Activated T-cell treated with anti-CD3 and anti-CD28 coated beads for 24 hours (primary cell): ENCODE results near the gene ADGRG1.

Source experiments
- DNase-seq: peaks from one replicate; pipeline ENCODE4 v3.0.0-alpha.2; 2020; ENCODE audit warnings: low read depth

ADGRG1 gene

DNA sequence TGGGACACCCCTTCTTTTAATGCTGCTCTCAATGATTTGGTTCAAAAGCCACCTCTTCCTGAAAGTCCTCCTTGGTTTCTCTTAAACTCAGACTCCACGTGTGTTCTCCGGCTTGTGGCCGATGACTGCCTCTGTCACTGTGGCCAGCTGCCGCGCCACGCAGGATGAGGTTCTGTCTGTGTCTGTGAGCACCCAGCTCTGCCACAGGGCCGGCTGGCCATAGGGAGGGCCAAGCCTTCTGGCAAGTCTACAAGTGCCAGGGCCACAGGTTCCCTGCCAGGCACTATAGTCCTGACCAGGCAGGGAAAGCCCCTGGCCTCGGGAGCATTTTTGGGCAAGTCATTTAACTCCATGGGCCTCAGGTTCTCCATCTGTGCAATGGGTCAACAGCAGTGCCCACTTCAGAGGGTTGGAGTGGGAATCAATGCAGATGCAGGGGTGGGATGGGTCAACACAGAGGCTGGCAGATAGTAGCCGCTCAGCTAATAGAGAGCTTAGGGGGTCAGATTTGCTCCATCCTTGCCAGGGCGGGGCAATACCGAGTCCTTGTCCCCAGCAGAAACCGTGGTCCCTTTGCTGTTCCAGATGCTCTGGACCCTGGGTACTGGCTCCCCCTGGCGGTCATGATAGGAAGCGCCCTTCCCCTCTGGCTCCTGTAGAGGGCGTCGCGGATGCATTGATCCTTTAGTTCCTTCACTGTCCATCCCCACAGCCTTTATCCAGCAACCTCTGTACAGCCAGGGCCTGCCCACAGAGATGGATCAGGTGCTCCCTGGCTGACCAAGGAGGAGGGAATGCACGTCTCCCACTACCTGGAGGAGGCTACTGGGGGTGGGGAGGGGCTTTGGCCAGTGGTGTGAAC, 20.4 kb downstream of the ADGRG1 start:
- DNase-seq, result peak; percentile 80

DNA sequence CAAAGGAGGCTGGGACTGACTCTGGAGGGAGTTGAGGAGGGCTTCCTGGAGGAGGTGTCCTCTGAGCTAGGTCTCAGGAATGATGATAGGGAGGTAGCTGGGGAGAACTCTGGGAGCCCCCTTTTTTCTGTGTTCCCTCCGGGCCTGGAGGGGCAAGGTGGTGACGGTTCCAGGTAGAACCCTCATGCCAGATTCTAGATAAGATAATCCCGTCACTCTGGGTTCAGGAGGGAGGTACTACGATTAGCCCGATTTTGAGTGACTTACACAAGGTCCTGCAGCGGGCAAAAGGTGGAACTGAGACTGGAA, 21.0 kb downstream of the ADGRG1 start:
- DNase-seq, result no peak

DNA sequence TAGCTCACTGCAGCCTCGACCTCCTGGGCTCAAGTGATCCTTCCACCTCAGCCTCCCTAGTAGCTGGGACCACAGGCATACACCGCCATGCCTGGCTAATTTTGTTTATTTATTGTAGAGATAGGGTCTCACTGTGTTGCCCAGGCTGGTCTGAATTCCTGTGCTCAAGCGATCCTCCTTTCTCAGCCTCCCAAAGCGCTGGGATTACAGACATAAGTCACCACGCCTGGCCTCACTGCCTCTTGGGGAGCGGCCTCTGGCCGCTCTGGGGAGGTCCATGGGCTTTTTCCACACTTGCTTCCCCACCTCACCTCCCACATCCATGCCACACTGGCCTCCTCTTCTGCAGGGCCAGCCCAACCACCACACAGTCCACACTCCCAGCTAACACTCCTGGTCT, 21.4 kb downstream of the ADGRG1 start:
- DNase-seq, result no peak

DNA sequence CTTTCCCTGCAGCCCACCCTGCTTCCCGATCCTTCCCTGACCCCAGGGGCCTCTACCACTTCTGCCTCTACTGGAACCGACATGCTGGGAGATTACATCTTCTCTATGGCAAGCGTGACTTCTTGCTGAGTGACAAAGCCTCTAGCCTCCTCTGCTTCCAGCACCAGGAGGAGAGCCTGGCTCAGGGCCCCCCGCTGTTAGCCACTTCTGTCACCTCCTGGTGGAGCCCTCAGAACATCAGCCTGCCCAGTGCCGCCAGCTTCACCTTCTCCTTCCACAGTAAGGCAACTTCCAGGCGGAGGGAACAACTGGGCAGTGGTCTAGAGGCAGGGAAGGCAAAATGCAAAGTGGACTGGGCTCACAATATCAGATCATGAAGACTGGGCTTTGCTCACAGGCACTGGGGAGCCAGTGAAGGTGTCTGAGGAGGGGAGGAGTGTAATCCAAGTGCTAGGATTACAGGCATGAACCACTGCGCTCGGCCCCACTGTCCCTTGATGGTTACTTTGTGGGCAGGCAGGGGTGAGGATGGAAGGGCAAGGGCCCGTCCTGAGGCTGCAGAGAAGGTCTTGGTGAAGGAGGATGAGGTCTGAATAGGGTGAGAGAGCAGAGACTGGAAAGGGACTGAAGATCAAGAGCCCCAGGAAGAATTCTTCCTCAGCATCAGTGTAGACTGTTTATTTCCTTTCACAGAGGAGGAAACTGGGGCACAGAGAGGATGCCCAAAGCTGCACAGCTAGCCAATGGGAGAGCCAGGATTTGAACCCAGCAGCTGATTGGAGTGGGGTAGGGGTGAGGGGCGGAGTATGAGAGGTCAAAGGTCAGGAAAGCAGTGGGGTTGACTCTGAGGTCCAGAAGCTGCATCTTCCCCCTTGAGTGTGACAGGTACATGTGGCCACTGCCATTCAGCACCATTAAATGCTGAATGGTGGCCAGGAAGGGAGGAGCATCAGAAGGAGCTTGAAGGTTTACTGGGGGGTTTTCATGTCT, 23.2 kb downstream of the ADGRG1 start:
- no peak for DNase-seq

DNA sequence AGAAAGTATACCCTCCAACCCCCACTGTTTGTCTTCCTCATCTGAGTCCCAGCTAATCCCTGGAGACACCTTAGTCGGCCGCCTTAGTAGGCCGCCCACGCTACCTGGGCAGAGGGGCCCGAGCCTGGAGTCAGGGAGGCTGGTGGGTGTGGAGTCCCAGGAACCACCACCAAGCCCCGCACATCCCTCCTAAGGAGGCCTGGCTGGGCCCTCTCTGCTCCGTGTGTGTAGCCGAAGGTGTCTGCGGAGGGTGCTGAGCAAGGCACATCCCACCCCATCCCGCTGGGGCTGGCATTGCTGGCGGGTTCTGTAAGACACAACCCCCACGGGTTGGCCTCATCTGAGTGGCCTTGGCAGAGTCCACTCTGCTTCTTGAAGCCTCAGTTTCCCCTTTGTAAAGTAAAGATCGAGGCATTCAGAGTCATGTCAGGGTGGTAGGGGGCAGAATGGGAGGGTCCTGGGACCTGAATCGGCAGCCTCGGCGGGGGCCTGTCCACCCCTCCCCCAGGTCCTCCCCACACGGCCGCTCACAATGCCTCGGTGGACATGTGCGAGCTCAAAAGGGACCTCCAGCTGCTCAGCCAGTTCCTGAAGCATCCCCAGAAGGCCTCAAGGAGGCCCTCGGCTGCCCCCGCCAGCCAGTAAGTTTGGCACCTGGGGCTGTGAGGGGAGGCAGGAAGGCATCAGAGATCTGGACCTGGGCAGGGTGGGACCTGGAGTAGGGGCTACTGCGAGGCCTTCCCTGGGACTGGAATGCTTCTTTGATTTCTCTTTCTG, 24.5 kb downstream of the ADGRG1 start:
- no peak for DNase-seq

DNA sequence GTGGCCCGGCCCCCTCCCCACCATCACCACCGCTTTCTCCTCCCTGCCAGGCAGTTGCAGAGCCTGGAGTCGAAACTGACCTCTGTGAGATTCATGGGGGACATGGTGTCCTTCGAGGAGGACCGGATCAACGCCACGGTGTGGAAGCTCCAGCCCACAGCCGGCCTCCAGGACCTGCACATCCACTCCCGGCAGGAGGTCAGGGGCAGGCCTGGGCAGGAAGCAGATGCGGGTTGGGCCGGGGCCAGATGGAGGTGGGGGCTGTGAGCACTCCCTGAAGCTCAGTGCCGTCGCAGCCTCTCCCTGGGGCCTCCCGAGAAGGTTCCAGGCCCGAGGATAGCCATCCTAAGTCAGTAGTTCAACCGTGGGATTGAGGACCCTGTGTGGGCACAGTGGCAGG, 25.5 kb downstream of the ADGRG1 start:
- DNase-seq, result no peak

DNA sequence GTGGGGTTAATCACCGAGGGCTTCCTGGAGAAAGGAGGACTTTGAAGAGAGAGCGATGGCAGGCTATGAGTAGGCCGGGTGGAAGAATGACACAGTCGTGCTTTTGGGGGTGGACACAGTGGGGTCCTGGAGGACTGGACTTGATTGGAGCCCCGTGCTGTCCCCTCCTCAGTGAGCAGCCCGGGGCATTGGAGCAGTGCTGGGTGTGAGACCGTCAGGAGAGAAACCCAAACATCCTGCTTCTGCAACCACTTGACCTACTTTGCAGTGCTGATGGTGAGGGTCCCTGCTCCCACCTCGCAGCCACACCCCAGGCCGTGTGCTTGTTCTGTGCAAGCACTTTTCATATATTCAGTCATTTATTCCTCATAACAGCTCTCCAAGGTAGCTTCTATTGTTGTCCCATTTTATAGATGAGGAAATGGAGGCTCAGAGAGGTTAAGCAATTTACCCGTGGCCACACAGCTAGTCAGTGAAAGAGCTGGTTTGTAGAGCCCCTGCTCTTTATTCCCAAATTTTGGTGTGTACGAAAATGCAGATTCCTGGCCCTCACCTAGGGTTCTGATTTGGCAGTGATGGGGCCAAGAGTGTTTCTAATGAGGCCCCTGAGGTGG, 28.0 kb downstream of the ADGRG1 start:
- DNase-seq, result no peak

DNA sequence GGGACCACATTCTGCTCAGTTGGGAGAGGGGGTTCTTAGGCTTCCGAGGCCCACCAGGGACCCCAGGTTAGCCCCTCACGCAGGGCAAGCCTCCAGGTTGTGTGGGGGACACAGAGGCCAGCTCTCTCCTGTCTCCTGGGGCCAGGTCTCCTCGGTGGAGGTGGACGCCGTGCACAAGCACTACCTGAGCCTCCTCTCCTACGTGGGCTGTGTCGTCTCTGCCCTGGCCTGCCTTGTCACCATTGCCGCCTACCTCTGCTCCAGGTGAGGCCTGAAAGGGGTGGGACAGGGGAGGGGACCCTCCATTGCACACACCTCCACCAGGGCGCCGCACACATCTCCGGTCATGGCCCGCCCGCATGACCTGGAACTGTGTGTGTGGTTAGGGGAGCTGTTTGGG, 28.8 kb downstream of the ADGRG1 start:
- no peak for DNase-seq

DNA sequence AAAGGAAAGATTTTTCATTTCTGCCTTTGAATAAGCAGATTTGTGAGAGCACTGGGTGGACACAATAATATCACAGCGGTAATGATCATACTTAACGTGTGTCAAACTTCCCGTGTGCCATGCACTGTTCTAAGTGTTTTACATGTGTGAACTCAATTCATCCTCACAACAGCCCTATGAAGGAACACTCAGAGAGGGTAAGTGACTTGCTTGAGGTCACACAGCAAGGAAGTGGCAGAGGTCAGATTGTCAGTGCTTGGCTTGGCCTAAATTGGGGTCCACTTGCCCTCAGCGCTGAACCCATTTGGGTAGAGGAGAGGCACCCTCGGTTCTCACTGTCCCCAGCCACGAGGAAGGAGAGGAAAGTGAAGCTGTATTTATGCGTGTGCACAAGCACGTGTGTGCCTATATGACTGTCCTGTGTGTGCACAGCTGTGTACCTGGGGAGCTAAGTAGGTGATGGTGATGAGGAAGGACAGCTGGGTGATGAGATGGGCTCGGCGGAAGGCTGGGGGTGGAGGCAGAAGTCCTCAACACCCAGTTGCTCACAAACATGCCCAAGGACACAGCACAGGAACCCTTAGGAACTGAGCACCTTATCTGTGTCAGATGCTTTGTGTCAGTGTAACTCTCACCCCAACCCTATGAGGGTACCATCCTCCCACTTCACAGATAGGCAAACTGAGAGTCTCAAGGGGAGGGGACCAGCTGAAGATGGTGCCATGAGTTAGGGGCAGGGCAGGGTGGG, 29.9 kb downstream of the ADGRG1 start:
- DNase-seq, result no peak

DNA sequence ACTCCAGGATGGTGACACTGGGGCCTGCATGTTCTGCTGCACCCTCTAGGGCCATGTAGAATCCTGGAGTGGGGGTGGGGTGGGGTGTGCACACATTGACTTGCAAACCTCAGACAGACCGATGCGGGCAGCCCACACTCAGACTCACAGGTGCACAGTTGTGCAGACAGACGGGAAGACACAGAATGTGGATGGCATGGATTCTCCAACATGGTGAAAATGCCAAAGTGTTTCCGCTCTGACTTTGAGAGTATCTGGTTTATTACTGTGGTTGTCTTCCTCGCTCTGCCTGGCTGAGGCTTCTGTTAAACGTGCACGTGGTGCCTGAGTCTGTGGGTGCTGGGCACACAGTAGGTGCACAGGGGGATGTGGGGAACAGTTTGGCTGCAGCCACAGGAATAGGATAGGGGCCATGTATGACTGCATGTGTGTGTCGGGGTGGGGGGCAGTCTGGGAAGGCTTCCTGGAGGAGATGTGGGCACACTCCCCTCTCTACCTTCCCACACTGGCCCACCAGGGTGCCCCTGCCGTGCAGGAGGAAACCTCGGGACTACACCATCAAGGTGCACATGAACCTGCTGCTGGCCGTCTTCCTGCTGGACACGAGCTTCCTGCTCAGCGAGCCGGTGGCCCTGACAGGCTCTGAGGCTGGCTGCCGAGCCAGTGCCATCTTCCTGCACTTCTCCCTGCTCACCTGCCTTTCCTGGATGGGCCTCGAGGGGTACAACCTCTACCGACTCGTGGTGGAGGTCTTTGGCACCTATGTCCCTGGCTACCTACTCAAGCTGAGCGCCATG, 30.6 kb downstream of the ADGRG1 start:
- no peak for DNase-seq

DNA sequence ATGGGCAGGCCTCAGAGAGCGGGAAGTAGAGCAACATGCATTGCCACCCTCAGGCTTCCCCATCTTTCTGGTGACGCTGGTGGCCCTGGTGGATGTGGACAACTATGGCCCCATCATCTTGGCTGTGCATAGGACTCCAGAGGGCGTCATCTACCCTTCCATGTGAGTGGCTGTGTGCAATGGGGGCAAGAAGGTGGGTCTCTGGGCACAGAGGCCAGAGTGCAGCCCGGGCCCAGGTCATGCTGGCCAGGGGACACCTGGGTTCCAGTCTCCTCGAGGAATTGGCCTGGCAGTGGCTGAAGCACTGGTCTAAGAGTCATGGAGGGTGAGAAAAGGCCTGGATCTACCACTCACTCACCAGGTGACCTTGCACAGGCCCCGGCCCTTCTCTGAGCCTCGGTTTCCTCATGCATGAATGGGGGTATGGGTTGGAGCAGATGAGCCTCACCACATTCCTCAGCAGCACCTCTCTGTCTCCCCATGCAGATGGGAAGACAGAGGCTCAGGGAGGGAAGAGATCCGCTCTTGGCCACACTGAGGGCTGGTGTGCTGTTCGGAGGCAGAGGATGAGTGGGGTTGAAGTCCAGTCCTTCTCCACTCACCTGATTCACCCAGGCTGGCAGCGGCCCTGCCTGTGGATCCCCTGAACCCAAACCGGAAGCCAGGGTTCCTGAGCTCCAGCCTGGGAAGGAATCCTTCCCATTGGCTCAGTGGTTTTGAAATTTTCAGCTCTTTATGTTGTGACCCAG, 32.5 kb downstream of the ADGRG1 start:
- no peak for DNase-seq

DNA sequence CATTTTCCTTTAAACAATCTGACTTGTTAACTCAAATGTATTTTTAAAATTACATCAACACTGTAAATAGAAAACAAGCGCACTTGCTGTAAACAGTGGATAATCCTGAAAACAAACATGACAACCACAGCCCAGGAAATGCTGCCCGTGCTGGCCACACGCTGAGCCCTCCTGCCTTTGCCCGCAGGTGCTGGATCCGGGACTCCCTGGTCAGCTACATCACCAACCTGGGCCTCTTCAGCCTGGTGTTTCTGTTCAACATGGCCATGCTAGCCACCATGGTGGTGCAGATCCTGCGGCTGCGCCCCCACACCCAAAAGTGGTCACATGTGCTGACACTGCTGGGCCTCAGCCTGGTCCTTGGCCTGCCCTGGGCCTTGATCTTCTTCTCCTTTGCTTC, 33.1 kb downstream of the ADGRG1 start:
- DNase-seq, result no peak

DNA sequence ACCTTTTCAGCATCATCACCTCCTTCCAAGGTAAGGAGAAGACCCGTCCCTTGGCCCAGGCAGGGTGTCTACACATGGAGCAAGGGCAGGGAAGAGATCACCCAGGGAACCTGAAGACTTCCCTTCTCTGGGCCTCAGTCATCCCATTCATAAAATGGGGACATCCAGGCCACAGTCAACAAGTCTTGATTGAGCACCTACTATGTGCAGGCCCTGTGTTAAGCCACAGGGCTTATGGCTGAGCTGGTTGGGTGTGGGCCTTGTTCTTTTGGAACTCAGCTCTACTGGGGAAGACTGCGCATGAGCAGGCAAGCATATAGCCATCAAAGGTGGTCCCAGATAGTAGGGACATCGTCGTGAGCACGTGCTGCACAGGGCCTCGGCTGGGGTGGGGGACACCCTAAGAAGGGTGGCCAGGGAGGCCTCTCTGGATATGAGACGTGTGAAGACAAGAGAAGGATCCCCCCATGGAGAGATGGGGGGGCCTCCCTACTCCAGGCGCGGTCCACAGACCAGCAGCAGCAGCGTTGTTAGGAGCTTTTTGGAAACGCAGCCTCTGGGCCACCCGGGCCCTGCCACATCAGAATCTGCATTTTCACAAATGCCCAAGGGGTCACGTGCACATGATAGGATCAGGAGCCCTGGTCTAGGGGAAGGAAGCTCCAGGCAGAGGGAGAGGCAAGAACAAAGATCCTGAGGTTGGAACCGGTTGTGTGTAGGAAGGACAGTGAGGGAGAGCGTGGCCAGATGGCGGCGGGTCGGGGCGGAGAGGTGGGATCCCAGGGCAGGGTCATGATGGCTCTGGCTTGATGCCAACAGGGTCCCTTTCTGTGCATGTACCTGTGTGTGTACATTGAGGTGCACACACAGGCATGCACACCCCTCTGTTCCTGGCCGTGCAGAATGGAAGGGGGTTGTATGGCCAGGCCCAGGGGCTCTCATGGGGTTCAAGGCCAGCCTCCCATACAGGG, 33.8 kb downstream of the ADGRG1 start:
- no peak for DNase-seq

DNA sequence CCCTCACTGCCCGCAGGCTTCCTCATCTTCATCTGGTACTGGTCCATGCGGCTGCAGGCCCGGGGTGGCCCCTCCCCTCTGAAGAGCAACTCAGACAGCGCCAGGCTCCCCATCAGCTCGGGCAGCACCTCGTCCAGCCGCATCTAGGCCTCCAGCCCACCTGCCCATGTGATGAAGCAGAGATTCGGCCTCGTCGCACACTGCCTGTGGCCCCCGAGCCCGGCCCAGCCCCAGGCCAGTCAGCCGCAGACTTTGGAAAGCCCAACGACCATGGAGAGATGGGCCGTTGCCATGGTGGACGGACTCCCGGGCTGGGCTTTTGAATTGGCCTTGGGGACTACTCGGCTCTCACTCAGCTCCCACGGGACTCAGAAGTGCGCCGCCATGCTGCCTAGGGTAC, 35.0 kb downstream of the ADGRG1 start:
- no peak for DNase-seq

DNA sequence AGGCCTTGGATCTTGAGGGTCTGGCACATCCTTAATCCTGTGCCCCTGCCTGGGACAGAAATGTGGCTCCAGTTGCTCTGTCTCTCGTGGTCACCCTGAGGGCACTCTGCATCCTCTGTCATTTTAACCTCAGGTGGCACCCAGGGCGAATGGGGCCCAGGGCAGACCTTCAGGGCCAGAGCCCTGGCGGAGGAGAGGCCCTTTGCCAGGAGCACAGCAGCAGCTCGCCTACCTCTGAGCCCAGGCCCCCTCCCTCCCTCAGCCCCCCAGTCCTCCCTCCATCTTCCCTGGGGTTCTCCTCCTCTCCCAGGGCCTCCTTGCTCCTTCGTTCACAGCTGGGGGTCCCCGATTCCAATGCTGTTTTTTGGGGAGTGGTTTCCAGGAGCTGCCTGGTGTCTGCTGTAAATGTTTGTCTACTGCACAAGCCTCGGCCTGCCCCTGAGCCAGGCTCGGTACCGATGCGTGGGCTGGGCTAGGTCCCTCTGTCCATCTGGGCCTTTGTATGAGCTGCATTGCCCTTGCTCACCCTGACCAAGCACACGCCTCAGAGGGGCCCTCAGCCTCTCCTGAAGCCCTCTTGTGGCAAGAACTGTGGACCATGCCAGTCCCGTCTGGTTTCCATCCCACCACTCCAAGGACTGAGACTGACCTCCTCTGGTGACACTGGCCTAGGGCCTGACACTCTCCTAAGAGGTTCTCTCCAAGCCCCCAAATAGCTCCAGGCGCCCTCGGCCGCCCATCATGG, 35.7 kb downstream of the ADGRG1 start:
- DNase-seq, result no peak

DNA sequence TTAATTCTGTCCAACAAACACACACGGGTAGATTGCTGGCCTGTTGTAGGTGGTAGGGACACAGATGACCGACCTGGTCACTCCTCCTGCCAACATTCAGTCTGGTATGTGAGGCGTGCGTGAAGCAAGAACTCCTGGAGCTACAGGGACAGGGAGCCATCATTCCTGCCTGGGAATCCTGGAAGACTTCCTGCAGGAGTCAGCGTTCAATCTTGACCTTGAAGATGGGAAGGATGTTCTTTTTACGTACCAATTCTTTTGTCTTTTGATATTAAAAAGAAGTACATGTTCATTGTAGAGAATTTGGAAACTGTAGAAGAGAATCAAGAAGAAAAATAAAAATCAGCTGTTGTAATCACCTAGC, 36.2 kb downstream of the ADGRG1 start:
- DNase-seq, result no peak

DNA sequence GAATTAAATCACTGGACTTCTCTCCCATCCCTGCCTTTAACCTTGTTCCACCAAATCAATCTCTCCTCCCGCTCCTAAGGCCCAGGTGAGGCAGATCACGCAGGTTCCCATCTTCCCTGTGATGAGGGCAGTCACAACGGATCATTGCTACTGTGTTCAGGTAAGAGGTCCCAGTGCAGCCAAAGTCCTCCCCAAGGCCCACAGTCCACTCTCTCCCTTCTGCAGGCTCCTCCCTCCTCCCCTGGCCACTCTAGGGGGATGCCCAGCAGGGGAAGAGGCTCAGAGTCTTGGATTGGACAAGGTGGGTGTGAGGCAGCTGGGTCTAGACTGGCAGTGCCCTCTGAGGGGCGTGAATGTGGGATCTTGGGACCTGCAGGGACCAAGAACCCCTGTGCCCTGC, 37.1 kb downstream of the ADGRG1 start:
- no peak for DNase-seq
